ENCODE measurements around the gene CHTF18.

The CHTF18 gene

GRCh38 chr16:794853-795466 is 6.5 kb downstream of the CHTF18 start:
- DNase-seq: no peak

GRCh38 chr16:795580-796229 is 7.3 kb downstream of the CHTF18 start:
- DNase-seq: no peak

- DNase-seq: no peak
Observed at GRCh38 chr16:796296-797119, 8.1 kb downstream of the CHTF18 start.

- peak; percentile 56 for DNase-seq
Observed at GRCh38 chr16:797120-797420, 8.7 kb downstream of the CHTF18 start.

GRCh38 chr16:797686-798085 is 9.3 kb downstream of the CHTF18 start:
- no peak for DNase-seq

DNA sequence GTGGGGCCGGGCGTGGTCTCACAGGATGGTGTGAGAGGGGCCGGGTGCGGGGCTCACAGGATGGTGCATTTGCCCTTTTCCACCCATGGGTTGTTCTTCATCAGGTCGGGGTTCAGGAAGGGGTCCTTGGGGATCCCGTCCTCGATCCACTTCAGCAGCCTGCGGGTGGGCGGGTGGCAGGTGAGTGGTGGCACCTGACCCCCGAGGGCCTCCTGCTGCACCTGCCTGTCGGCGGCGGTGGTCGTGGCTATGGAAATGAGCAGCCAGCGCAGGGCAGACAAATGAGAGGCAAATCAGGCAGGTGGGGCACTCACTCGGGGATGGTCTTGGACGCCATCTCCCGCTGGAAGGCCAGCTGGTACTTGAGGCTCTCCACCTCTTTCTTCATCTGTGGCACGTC is 10.2 kb downstream of the CHTF18 start:
- no peak for DNase-seq

DNA sequence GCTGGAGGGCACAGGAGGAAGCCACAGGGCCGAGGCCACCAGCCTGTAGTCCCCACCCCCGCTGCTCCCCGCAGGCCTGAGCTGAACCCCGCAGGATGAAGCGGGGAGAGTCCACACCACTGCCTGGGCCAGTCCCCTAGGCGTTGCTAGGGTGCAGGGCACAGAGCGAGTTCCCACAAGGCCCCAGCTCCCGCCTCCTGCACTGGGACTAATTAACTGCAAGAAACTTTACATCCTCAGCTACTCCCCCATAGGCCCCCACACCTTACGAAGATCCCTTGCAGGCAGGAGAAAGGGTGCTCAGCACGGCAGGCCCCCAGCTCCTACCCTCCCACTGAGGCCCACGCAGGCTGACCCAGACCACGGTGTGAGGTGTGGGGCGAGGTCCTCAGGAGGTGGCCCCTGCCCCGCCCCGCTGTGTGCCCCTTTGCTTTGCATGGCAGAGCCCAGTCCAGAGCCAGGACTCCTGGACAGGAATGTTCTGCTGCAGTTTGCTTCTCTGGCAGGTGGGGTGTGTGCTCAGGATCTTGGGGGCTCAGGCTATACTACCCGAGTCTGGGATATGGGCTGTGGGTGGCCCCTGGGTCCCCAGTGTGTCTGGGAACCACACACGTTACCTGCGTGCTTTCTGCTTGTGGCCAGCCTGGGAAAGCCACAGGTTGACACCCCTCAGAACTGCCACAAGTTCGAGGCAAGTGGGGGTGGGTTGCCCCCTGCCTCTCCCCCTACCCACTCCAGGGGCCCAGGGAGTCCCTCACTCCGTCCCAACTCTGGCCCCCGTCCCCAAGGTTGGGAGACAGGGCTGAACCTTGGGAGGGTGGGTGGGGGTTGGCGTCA is 10.9 kb downstream of the CHTF18 start:
- no peak for DNase-seq

- DNase-seq: no peak
Observed at GRCh38 chr16:799948-800833, 11.8 kb downstream of the CHTF18 start, which contains the start of gene GNG13. Gene GNG13 (minus strand): TSS chr16:800734. CDS start chr16:799077, 1,657 bp downstream.

- DNase-seq: no peak
Observed at GRCh38 chr16:800834-801511, 12.6 kb downstream of the CHTF18 start.

GRCh38 chr16:801584-802363 is 13.4 kb downstream of the CHTF18 start:
- no peak for DNase-seq

DNA sequence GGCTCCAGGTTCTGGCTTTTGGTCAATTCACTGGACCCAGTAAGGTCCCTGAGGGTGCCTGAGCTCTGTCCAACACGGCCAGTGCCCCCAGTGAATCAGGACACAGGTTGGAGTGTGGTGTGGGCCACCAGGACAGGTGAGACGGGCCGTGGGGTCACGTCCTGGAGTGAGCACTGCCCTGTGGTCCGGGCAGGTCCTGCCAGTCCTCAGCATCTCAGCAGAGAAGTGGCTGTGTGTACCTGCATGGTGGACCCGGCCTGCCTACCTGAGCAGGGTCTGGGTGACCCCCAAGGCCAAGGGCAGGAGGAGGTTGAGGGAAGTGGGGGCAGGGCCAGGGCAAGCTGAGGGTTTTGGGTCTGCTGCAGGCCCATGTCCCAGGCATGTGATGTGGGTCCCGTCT is 14.0 kb downstream of the CHTF18 start:
- DNase-seq: no peak

DNA sequence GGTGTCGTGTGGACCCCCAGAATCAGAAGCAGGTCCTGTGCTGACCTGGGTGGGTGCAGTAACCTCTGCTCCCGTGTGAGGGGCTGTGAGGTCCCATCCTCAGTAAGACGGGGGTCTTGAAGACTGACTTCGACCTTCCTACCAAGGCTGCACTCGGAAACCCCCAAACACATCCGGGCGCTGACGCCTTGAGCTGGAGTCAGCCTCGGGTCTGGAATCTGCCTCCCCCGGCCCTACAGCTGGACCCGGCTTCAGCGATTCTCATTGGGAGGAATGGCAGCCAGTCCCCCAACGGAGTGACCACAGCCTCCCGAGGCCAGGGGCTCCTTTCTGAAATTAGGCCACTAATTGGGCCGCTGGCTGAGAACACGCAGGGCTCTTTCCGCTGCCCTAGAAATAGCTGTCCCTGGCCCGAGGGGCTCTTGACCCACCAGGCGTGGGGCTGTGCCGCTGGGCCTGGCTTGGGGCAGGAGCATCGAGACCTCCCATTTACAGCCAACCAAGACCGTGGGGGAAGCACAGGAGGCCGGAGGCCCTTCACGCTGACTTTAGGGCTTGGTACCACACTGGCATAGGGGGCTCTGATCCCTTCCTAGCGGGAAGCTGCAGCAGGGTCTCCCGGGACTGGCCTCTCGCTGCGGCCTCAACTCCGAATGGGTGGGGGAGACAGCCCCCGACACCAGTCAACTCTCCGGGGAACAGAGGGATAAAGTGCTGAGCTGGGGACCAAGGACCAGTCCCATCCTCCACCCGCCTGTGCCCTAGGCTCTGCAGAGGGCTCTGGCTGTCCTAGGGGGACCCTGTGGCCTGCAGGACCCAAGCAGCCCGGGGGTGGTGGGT is 14.7 kb downstream of the CHTF18 start:
- DNase-seq: no peak

DNA sequence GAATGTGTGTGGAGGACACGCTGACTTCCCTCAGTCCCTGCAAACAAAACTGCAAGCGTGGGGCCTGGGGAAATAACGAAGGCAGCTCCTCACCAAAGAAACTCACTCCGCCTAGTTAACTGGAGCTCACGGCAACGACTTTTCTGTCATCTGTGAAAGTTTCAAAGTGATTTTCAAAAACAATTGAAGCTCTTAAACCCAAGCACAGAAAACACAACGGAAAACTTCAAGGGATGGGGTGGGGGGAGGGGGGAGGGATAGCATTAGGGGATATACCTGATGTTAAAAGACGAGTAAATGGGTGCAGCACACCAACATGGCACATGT is 15.3 kb downstream of the CHTF18 start:
- DNase-seq: no peak

DNA sequence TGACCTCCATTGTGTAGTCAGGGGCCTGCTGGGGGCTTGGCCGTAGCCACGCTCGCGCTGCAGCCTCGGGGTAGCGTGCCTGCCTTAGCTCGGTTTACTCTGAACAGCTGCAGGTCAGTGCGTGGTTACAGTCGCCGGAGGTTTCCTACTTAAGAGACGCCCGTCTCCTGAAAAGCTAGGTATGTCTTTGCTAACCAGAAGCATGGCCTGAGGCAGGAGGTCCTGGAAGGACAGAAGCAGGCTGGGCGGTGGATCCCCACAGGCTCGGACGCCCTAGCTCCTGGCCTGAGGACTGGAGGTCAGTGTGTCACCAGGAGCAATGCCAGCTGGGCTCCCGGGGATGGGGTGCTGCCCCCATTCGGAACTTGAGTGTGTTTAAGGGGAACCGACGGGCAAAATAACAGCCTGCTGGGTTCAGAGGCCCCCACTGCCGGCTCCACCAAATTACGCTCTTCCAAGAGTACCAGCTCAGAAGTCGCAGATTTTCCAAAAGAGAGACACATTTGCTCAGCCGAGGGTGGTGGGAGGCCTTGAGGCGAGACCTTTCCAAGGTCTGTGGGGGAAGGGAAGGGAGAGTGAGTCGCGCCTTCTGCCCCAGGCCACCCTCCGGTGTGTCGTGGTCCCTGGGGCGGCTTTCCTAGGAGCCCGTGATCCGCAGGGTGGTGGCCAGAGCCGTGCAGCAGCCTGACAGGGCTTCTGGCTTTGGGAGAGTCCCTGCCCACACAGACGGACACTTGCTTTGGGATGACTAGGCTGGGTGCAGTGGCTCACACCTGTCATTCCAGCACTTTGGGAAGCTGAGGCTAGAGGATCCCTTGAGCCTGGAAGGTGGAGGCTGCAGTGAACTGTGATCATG is 16.0 kb downstream of the CHTF18 start:
- no peak for DNase-seq

DNA sequence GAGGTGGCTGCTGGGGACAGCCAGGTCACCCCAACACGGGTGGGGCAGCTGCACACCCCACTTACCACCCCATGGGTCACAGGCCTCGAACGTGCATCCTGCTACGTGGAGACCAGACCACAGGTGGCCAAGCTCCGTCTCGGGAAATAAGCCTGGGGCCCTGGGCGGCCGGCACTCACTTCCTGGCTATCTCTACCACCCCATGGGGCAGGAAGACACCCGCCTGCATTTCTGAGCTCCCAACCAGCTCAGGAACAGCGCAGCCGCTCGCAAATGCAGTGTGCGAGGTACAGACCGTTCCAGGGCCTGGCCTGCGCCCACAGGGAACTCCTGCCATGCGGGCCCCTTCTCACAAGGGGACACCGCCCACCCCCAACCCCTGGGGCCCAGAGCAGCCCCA is 17.1 kb downstream of the CHTF18 start:
- no peak for DNase-seq

GRCh38 chr16:807347-808084 is 19.1 kb downstream of the CHTF18 start:
- DNase-seq: peak; percentile 91

- DNase-seq: no peak
Observed at GRCh38 chr16:808085-808386, 19.6 kb downstream of the CHTF18 start.

DNA sequence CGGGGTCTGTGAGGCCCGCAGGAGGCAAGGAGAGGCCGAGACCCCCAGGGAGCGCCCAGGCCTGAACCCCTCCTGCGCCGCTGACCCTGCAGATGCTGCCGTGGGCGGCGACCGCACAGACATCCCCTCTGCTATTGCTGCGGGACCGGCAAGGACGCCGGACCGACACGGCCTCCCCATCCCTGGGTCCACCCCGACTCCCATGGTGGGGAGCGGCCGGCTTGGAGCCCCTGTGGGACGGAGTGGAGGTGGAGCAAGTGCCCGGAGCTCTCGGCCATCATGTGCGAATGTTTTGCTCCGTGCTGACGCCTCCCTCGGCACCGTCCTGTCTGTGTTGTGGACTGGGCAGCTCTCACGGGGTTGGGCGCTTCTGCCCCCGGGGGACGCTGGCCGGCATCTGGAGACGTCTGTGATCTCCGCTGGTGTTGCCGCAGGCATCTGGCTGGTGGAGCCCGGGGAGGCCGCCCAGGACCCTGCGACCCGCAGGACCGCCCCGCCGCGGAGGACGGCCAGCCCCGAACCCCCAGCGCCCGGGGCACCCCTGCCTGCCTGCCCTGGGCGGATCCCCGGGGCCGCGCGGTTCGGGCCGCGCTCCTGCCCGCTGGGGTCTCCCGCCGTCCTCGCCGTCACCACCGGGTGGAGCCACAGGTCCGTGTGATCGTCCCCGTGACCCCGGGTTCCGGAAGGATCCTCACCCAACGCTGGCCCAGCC is 24.9 kb downstream of the CHTF18 start:
- peak; percentile 38 for DNase-seq
